ENCODE results near the gene CTAG2. TPM values are rescaled to one million over a fixed set of nuclear protein-coding genes. Genes with fewer than 3 reads are reported as not detected.
A peak's percentile ranks its signal among the peaks of the same experiment; 100 is the strongest.
"Not testable (repeated sequence)": the region's sequence is repeated elsewhere in the genome, so short reads cannot be mapped to it uniquely, and the experiment has no call there.

The CTAG2 gene
- total RNA-seq, 1 experiment from 2014 or later, result not detected

DNA sequence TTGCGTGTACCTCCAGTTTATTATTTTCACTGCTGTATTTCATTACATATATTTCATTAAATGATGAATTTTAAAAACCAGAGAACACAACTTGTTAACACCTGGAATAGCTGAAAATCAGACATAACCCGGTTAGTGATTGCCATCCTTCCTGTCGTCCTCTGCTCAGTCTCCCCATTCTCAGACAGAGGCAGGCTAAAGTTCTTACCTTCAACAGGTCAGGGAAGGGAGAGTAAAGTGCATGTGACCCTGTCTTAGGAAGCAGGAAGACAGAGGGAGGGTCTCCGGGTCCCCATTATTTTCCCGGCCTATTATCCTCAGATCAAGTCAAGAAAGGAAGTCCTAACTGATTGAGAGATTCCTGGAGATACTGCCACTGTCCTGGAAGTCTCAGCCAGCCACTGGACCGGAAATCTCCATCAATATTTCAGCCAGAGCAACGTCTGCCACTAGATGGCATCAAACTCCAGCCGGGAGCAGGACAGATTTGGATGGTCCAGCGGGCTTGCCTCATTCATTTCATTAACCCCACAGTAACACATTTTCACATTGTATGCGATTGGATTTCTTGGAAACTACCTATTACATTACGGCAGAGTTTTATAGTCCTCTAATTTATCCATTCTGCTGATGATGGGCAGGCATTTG is 32.5 kb downstream of the CTAG2 start:
- CTCF ChIA-PET, result not testable (repeated sequence)

DNA sequence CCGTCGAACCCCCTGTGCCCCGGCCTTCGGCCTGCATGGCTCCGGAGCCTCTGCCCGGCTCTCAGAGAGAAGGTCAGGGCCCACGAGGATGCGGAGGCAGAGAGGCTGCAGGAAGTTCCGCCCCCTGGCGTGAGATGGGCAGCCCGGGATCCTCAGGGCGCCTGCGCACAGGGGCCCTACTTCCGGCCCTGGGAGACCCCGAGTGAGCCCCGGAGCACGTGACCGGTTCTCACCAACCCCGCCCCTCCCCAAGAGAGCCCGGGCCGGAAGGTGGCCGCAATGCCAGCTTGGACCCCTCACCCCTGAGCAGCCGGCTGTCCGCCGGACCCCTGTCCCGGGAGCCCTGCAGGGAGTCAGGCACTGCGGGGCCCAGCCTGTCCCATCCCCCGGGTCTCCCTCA is 34.2 kb downstream of the CTAG2 start, which contains the start of gene CTAG1B:
TSS of gene CTAG1B (minus strand) at position 101 of the 400 bp plus-strand sequence. CDS start at position 37, 64 bp downstream.
- POLR2A ChIA-PET; RAD21 ChIA-PET (ENCODE audit: low non-redundant PET in 1 of 2, low total read pairs in 2 of 2, uncharacterized antibody in 2 of 2, unreplicated experiment in 2 of 2); BruUV-seq (replicated peaks); H3K4me1 ChIP-seq (ENCODE audit: control insufficient read depth in 1 of 2, insufficient read depth in 2 of 2, low read length in 2 of 2); H3K9ac ChIP-seq (ENCODE audit: low read length); H3K27me3 ChIP-seq (ENCODE audit: insufficient read depth, low read length); ATAC-seq; H3K4me3 ChIP-seq (replicated peaks in 1 of 2; ENCODE audit: low read depth in 1 of 2, low read length in 2 of 2); DNase-seq (ENCODE audit: low read depth, low spot score); H3K4me2 ChIP-seq (ENCODE audit: low read length); H3K9me3 ChIP-seq (ENCODE audit: control insufficient read depth in 1 of 2, insufficient read depth in 1 of 2, low read depth in 1 of 2, low read length in 2 of 2); H3K79me2 ChIP-seq (ENCODE audit: insufficient read depth, low read length); CTCF ChIA-PET; intact Hi-C loops (cut with micrococcal nuclease); H4K20me1 ChIP-seq (ENCODE audit: insufficient read depth); H3K36me3 ChIP-seq (ENCODE audit: control insufficient read depth in 1 of 2, insufficient read depth in 2 of 2, low read length in 2 of 2); H3K9me2 ChIP-seq (ENCODE audit: insufficient read depth); H2AFZ ChIP-seq (ENCODE audit: low read depth, low read length, poor library complexity, severe bottlenecking); H3K27ac ChIP-seq (ENCODE audit: low read depth, low read length): not testable (repeated sequence)

More for the DNA sequence above, 32.5 kb downstream of the CTAG2 start:
- H3K27me3 ChIP-seq (ENCODE audit: insufficient read depth, low read length); intact Hi-C loops (cut with micrococcal nuclease); H3K4me2 ChIP-seq (ENCODE audit: low read length); RAD21 ChIA-PET (ENCODE audit: low non-redundant PET in 1 of 2, low total read pairs in 2 of 2, uncharacterized antibody in 2 of 2, unreplicated experiment in 2 of 2); H3K4me3 ChIP-seq (replicated peaks in 1 of 2; ENCODE audit: low read depth in 1 of 2, low read length in 2 of 2); H3K27ac ChIP-seq (ENCODE audit: low read depth, low read length); H3K9me2 ChIP-seq (ENCODE audit: insufficient read depth); POLR2A ChIA-PET; H3K9ac ChIP-seq (ENCODE audit: low read length); H2AFZ ChIP-seq (ENCODE audit: low read depth, low read length, poor library complexity, severe bottlenecking); H3K9me3 ChIP-seq (ENCODE audit: control insufficient read depth in 1 of 2, insufficient read depth in 1 of 2, low read depth in 1 of 2, low read length in 2 of 2); DNase-seq (ENCODE audit: low read depth, low spot score); H3K36me3 ChIP-seq (ENCODE audit: control insufficient read depth in 1 of 2, insufficient read depth in 2 of 2, low read length in 2 of 2); BruUV-seq (replicated peaks); H4K20me1 ChIP-seq (ENCODE audit: insufficient read depth); H3K4me1 ChIP-seq (ENCODE audit: control insufficient read depth in 1 of 2, insufficient read depth in 2 of 2, low read length in 2 of 2); H3K79me2 ChIP-seq (ENCODE audit: insufficient read depth, low read length): not testable (repeated sequence)
- ATAC-seq, result peak; percentile 91

DNA sequence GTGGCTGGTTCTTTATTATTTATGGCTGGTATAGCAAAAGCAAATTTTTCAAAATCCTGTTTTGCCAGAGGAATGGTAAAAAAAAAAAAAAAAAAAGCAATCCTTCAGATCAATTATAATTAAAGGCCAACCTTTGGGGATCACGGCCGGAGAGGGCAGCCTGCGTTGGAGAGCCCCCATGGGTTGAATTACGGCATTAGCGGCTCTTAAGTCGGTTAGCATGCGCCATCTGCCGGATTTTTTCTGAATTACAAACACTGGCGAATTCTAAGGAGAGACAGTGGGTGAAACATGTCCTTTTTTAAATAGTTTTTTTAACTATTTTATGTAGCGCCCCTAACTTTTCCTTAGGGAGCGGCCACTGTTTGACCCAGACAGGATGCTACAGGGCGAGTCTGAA is 39.8 kb downstream of the CTAG2 start:
- H3K9me3 ChIP-seq (ENCODE audit: control insufficient read depth in 1 of 2, insufficient read depth in 1 of 2, low read depth in 1 of 2, low read length in 2 of 2); H3K4me2 ChIP-seq (ENCODE audit: low read length); POLR2A ChIA-PET; H4K20me1 ChIP-seq (ENCODE audit: insufficient read depth); H3K9me2 ChIP-seq (ENCODE audit: insufficient read depth); H2AFZ ChIP-seq (ENCODE audit: low read depth, low read length, poor library complexity, severe bottlenecking); H3K27me3 ChIP-seq (ENCODE audit: insufficient read depth, low read length); CTCF ChIA-PET; H3K36me3 ChIP-seq (ENCODE audit: control insufficient read depth in 1 of 2, insufficient read depth in 2 of 2, low read length in 2 of 2); H3K4me1 ChIP-seq (ENCODE audit: control insufficient read depth in 1 of 2, insufficient read depth in 2 of 2, low read length in 2 of 2); intact Hi-C loops (cut with micrococcal nuclease); H3K27ac ChIP-seq (ENCODE audit: low read depth, low read length); H3K79me2 ChIP-seq (ENCODE audit: insufficient read depth, low read length); H3K9ac ChIP-seq (ENCODE audit: low read length); RAD21 ChIA-PET (ENCODE audit: low non-redundant PET in 1 of 2, low total read pairs in 2 of 2, uncharacterized antibody in 2 of 2, unreplicated experiment in 2 of 2); DNase-seq (ENCODE audit: low read depth, low spot score); BruUV-seq (replicated peaks); H3K4me3 ChIP-seq (replicated peaks in 1 of 2; ENCODE audit: low read depth in 1 of 2, low read length in 2 of 2): not testable (repeated sequence)
- peak; percentile 62 for ATAC-seq

DNA sequence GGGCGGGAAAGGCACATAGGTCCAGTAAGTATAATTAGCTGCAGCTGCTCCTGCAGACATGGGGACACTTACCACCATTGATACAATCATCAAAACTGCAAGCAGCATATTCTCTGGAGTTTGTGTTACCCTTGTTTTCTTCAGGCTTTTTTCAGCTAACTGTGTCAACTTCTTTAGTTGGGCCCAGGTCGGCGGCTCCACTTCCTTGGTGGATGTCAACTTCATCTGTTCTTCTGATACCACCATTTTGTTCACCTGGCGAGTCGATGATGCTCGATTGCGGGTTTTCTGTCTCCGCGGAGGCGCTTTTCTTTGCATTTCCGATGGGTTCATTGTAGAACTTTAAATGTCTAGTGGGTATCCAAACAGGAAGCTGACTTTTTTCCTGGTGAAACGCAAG is 42.2 kb downstream of the CTAG2 start:
- H2AFZ ChIP-seq (ENCODE audit: low read depth, low read length, poor library complexity, severe bottlenecking); H3K79me2 ChIP-seq (ENCODE audit: insufficient read depth, low read length); ATAC-seq; CTCF ChIA-PET; H3K4me1 ChIP-seq (ENCODE audit: control insufficient read depth in 1 of 2, insufficient read depth in 2 of 2, low read length in 2 of 2); POLR2A ChIA-PET; H4K20me1 ChIP-seq (ENCODE audit: insufficient read depth); H3K27me3 ChIP-seq (ENCODE audit: insufficient read depth, low read length); H3K9me3 ChIP-seq (ENCODE audit: control insufficient read depth in 1 of 2, insufficient read depth in 1 of 2, low read depth in 1 of 2, low read length in 2 of 2); H3K9me2 ChIP-seq (ENCODE audit: insufficient read depth); H3K4me2 ChIP-seq (ENCODE audit: low read length); H3K9ac ChIP-seq (ENCODE audit: low read length); H3K4me3 ChIP-seq (replicated peaks in 1 of 2; ENCODE audit: low read depth in 1 of 2, low read length in 2 of 2); intact Hi-C loops (cut with micrococcal nuclease); DNase-seq (ENCODE audit: low read depth, low spot score); H3K36me3 ChIP-seq (ENCODE audit: control insufficient read depth in 1 of 2, insufficient read depth in 2 of 2, low read length in 2 of 2); H3K27ac ChIP-seq (ENCODE audit: low read depth, low read length); BruUV-seq (replicated peaks); RAD21 ChIA-PET (ENCODE audit: low non-redundant PET in 1 of 2, low total read pairs in 2 of 2, uncharacterized antibody in 2 of 2, unreplicated experiment in 2 of 2): not testable (repeated sequence)

All from HCT116 (cell line).